Heart right ventricle (tissue), 16 donors: Measurements from ENCODE around the gene SCAMP1. TPM values are rescaled to one million over a fixed set of nuclear protein-coding genes. Genes with fewer than 3 reads are reported as not detected.

Experiments used
- ATAC-seq, 8 donors: fragments of 200-7000 bp; cut with Tn5 transposase; one replicate each; pipeline ENCODE4 v1.9.1; 2020; ENCODE audit warnings: mild to moderate bottlenecking in 8 of 8, moderate library complexity in 8 of 8, moderate number of reproducible peaks in 1 of 8
- DNase-seq, 2 donors: peaks; one replicate each; pipeline ENCODE4 v3.0.0-alpha.2; 2020
- H3K27ac ChIP-seq, 10 donors: fragments of 200-600 bp; sonication (generic) in 2 of 10; one replicate each; pipeline versions ENCODE4 v1.5.0 to v1.8.0; 2020 to 2022; ENCODE audit warnings: mild to moderate bottlenecking in 3 of 10
- H3K27me3 ChIP-seq, 7 donors: fragments of 200-600 bp; one replicate each; pipeline ENCODE4 v1.8.0; 2021 to 2022; ENCODE audit warnings: mild to moderate bottlenecking in 2 of 7
- H3K36me3 ChIP-seq, 9 donors: fragments of 200-600 bp; sonication (generic) in 1 of 9; one replicate each; pipeline versions ENCODE4 v1.5.0 to v1.8.0; 2020 to 2022; ENCODE audit warnings: mild to moderate bottlenecking in 2 of 9
- H3K4me1 ChIP-seq, 9 donors: fragments of 200-600 bp; sonication (generic) in 1 of 9; one replicate each; pipeline versions ENCODE4 v1.5.0 to v1.8.0; 2020 to 2022; ENCODE audit warnings: mild to moderate bottlenecking in 4 of 9
- H3K4me3 ChIP-seq, 10 donors: fragments of 200-600 bp; sonication (generic) in 2 of 10; one replicate each; pipeline versions ENCODE4 v1.5.0 to v1.8.0; 2020 to 2022; ENCODE audit warnings: mild to moderate bottlenecking in 7 of 10, moderate library complexity in 2 of 10
- H3K9me3 ChIP-seq, 11 donors: fragments of 200-600 bp in 10 of 11; sonication (generic) in 2 of 11; one replicate each; pipeline versions ENCODE4 v1.5.0 to v1.8.0; 2013 to 2022; ENCODE audit warnings: mild to moderate bottlenecking in 2 of 11, control low read depth in 1 of 11, moderate library complexity in 1 of 11
- CTCF ChIP-seq, 9 donors: fragments of 200-600 bp; sonication (generic) in 2 of 9; IDR thresholded peaks; one replicate each; pipeline versions ENCODE4 v1.5.0 to v1.8.0; 2021 to 2022; ENCODE audit warnings: antibody characterized with exemption in 9 of 9, mild to moderate bottlenecking in 5 of 9, moderate library complexity in 1 of 9
- WGBS, 2 donors: extraction: QIAGEN DNeasy Blood & Tissue Kit; methylation state at CpG; one replicate each; pipeline ENCODE4 v1.1.7; 2013; ENCODE audit warnings: inconsistent platforms in 1 of 2; 5-methylcytosine and 5-hydroxymethylcytosine counted together
- intact Hi-C, 10 donors: fragments of 100-400 bp; cut with DNase I; formaldehyde crosslinking; loops; one replicate each; pipeline versions ENCODE4 v1.11.1 to v1.14.2; 2022
- polyA plus RNA-seq, 2 donors: library from polyadenylated mRNA; stranded (reverse); fragments of 200-250 nt; gene quantifications; one replicate each; pipeline ENCODE4 v1.2.3, GENCODE V29; 2013
- total RNA-seq, 10 donors: library from RNA; stranded (reverse); fragmentation: NEBNext Ultra II Directional in 3 of 10; extraction: Animal tissue kit (Norgen Biotek cat#: 25700) in 3 of 10; gene quantifications; one replicate each; pipeline versions ENCODE4 v1.2.1 to v1.2.4, GENCODE V29; 2021 to 2023
- donor health status: Arrhythmogenic right ventricular cardiomyopathy.
- donor health status: ischemic (EF 13 %, LVEDD 7.1; RV severe dilation, severe dysfunction).
- donor health status: healthy with polysubstance abuse.
- donor health status: DM: no; HTN: yes; CAD: no.
- donor health status: DM: no; HTN: no; CAD: no.
- donor health status: ischemic (EF 25% LVEDD 6.9; RV normal size, moderate dysfunction).
- donor health status: ischemic (EF 25% LVEDD 5.7; RV mildly dilated, moderate dysfunction).
- donor health status: healthy.
- donor health status: DM: yes; HTN: yes; CAD: no.
- donor health status: Ischemic cardiomyopathy.
- donor health status: ischemic (EF 35%, LVEDD 5.7; RV mildly dilated, moderate dysfunction).
- donor health status: nonischemic (EF 11% LVEDD 7.7; RV severe dilation, severe dysfunction).
- donor health status: DM: yes; HTN: yes; CAD: no.
- donor health status: PGD.
- donor health status: ischemic (EF 29% LVEDD 5.4; RV normal size, mild dysfunction).
- donor health status: nonischemic (EF 23%, LVEDD 6.1; RV moderate dilation, normal function).

The SCAMP1 gene
- total and polyA plus RNA-seq, 12 donors: 7.9 to 40.4 (median 33.1) TPM

GRCh38 chr5:78483809-78484521, 123.5 kb downstream of the SCAMP1 start:
- 78 to 84% methylated on average over 3 of the region's 3 CpGs for WGBS, 2 donors
- no peak overlapping the region for H3K4me3 ChIP-seq
- H3K4me1 ChIP-seq: peaks cover 2 to 60% (median 34%) of the 10 kb centered on the region in 9 donors
- peak overlapping the region in 2 of 10 donors; percentile 12 to 48 for H3K27ac ChIP-seq
- H3K27me3 ChIP-seq: no peaks in the 10 kb centered on the region
- peaks cover 0 to 51% (median 5%) of the 10 kb centered on the region in 9 donors for H3K36me3 ChIP-seq
- no peak for TF ChIP-seq CTCF (IDR thresholded peaks at IDR 0.05)
- DNase-seq: no peak
- intact Hi-C loops: no loop called here
- no peaks in the 10 kb centered on the region for H3K9me3 ChIP-seq
- peak in 6 of 8 donors; percentile 32 to 82 (median 56) for ATAC-seq

GRCh38 chr5:78486218-78486617, 125.8 kb downstream of the SCAMP1 start:
- Histone ChIP-seq H3K27me3 (no peaks in the 10 kb centered on the region), H3K36me3 (peaks cover 0 to 62% (median 5%) of the 10 kb centered on the region in 9 donors), H3K4me1 (peaks cover 2 to 60% (median 34%) of the 10 kb centered on the region in 9 donors), H3K4me3 (no peak overlapping the region), H3K27ac (peak overlapping the region in 5 of 10 donors; percentile 5 to 43 (median 20)), H3K9me3 (no peaks in the 10 kb centered on the region)
- DNase-seq (no peak), ATAC-seq (peak in 5 of 8 donors; percentile 39 to 70 (median 53))
- intact Hi-C loops: no loop called here
- WGBS, 2 donors: 70 to 72% methylated on average over 2 of the region's 2 CpGs
- TF ChIP-seq CTCF (IDR thresholded peaks at IDR 0.05): no peak

- peaks cover 2 to 56% (median 34%) of the 10 kb centered on the region in 9 donors for H3K4me1 ChIP-seq
- H3K9me3 ChIP-seq: no peaks in the 10 kb centered on the region
- H3K36me3 ChIP-seq: peaks cover 0 to 49% (median 5%) of the 10 kb centered on the region in 9 donors
- WGBS, 2 donors: 62 to 78% methylated on average over 4 of the region's 4 CpGs
- peak in 2 of 8 donors; percentile 27 to 50 for ATAC-seq
- H3K27me3 ChIP-seq: no peaks in the 10 kb centered on the region
- no peak overlapping the region for H3K4me3 ChIP-seq
- TF ChIP-seq CTCF (IDR thresholded peaks at IDR 0.05): no peak
- peak overlapping the region in 2 of 10 donors; percentile 6 to 11 for H3K27ac ChIP-seq
- DNase-seq: no peak
- intact Hi-C loops: no loop called here
Measured at GRCh38 chr5:78487846-78488245, 127.4 kb downstream of the SCAMP1 start.

- TF ChIP-seq CTCF (IDR thresholded peaks at IDR 0.05): no peak
- Histone ChIP-seq H3K27ac (no peak overlapping the region), H3K4me3 (no peak overlapping the region), H3K9me3 (no peaks in the 10 kb centered on the region), H3K4me1 (peaks cover 0 to 38% (median 20%) of the 10 kb centered on the region in 9 donors), H3K27me3 (no peaks in the 10 kb centered on the region), H3K36me3 (peaks cover 0 to 62% (median 5%) of the 10 kb centered on the region in 9 donors)
- intact Hi-C loops: no loop called here
- ATAC-seq: peak in 1 of 8 donors; percentile 49
- no peak for DNase-seq
- WGBS, 2 donors: 84 to 91% methylated on average over 4 of the region's 4 CpGs
Measured at GRCh38 chr5:78490709-78491485, 130.5 kb downstream of the SCAMP1 start.
